Measurements from ENCODE around the gene MARVELD3.
"Not testable (repeated sequence)": the region's sequence is repeated elsewhere in the genome, so short reads cannot be mapped to it uniquely, and the experiment has no call there.

MARVELD3 gene

GRCh38 chr16:71672803-71673581, 47.0 kb downstream of the MARVELD3 start:
- Mint-ChIP-seq H3K36me3 (ENCODE audit: low read depth) (peaks cover 82% of the 10 kb centered on the region), H3K27me3 (no peaks in the 10 kb centered on the region), H3K27ac (peak overlapping the region; percentile 51), H3K4me3 (no peak overlapping the region), H3K4me1 (ENCODE audit: low read depth) (peaks cover 8% of the 10 kb centered on the region), H3K9me3 (no peaks in the 10 kb centered on the region)
- DNase-seq, result no peak

GRCh38 chr16:71673582-71673973, 47.6 kb downstream of the MARVELD3 start:
- H3K27me3 Mint-ChIP-seq, result no peaks in the 10 kb centered on the region
- peaks cover 85% of the 10 kb centered on the region for H3K36me3 Mint-ChIP-seq (ENCODE audit: low read depth)
- no peak overlapping the region for H3K27ac Mint-ChIP-seq
- no peak for DNase-seq
- H3K4me1 Mint-ChIP-seq (ENCODE audit: low read depth), result peaks cover 8% of the 10 kb centered on the region
- H3K4me3 Mint-ChIP-seq, result no peak overlapping the region
- no peaks in the 10 kb centered on the region for H3K9me3 Mint-ChIP-seq

GRCh38 chr16:71674229-71674628, 48.2 kb downstream of the MARVELD3 start:
- Mint-ChIP-seq H3K27ac (no peak overlapping the region), H3K4me1 (ENCODE audit: low read depth) (peaks cover 8% of the 10 kb centered on the region), H3K9me3 (no peaks in the 10 kb centered on the region), H3K4me3 (no peak overlapping the region), H3K36me3 (ENCODE audit: low read depth) (peaks cover 85% of the 10 kb centered on the region), H3K27me3 (no peaks in the 10 kb centered on the region)
- DNase-seq, result no peak

- no peak overlapping the region for H3K4me3 Mint-ChIP-seq
- no peaks in the 10 kb centered on the region for H3K9me3 Mint-ChIP-seq
- H3K27me3 Mint-ChIP-seq, result no peaks in the 10 kb centered on the region
Observed at GRCh38 chr16:71675380-71675779, 49.4 kb downstream of the MARVELD3 start.

GRCh38 chr16:71676236-71676635, 50.3 kb downstream of the MARVELD3 start:
- H3K9me3 Mint-ChIP-seq, result no peaks in the 10 kb centered on the region
- no peak overlapping the region for H3K4me3 Mint-ChIP-seq
- DNase-seq, result no peak
- H3K27me3 Mint-ChIP-seq, result no peaks in the 10 kb centered on the region
- peaks cover 85% of the 10 kb centered on the region for H3K36me3 Mint-ChIP-seq (ENCODE audit: low read depth)
- H3K27ac Mint-ChIP-seq, result peak overlapping the region; percentile 40
- H3K4me1 Mint-ChIP-seq (ENCODE audit: low read depth), result peaks cover 8% of the 10 kb centered on the region

More at GRCh38 chr16:71675380-71675779, 49.4 kb downstream of the MARVELD3 start:
- Mint-ChIP-seq H3K4me1 (ENCODE audit: low read depth) (peaks cover 8% of the 10 kb centered on the region), H3K27ac (no peak overlapping the region), H3K36me3 (ENCODE audit: low read depth) (peaks cover 84% of the 10 kb centered on the region)
- DNase-seq, result no peak

GRCh38 chr16:71681360-71681759, 55.4 kb downstream of the MARVELD3 start:
- Mint-ChIP-seq H3K4me3 (no peak overlapping the region), H3K9me3 (no peaks in the 10 kb centered on the region), H3K4me1 (ENCODE audit: low read depth) (peaks cover 2% of the 10 kb centered on the region), H3K36me3 (ENCODE audit: low read depth) (peaks cover 86% of the 10 kb centered on the region), H3K27me3 (no peaks in the 10 kb centered on the region), H3K27ac (no peak overlapping the region)
- DNase-seq, result no peak

- DNase-seq; H3K4me3 Mint-ChIP-seq; H3K27me3 Mint-ChIP-seq; H3K9me3 Mint-ChIP-seq; H3K27ac Mint-ChIP-seq; H3K4me1 Mint-ChIP-seq (ENCODE audit: low read depth): not testable (repeated sequence)
- H3K36me3 Mint-ChIP-seq (ENCODE audit: low read depth), result peaks cover 85% of the 10 kb centered on the region
Observed at GRCh38 chr16:71684280-71684679, 58.3 kb downstream of the MARVELD3 start.
